IPS DF 4.7 (cell line): ENCODE measurements around the gene ANKRD13C.

Experiments
- DNase-seq: peaks from one replicate; pipeline ENCODE4 v3.0.0-alpha.2; 2013; ENCODE audit warnings: low spot score; ENCODE audit errors: extremely low read depth

Gene ANKRD13C

DNA sequence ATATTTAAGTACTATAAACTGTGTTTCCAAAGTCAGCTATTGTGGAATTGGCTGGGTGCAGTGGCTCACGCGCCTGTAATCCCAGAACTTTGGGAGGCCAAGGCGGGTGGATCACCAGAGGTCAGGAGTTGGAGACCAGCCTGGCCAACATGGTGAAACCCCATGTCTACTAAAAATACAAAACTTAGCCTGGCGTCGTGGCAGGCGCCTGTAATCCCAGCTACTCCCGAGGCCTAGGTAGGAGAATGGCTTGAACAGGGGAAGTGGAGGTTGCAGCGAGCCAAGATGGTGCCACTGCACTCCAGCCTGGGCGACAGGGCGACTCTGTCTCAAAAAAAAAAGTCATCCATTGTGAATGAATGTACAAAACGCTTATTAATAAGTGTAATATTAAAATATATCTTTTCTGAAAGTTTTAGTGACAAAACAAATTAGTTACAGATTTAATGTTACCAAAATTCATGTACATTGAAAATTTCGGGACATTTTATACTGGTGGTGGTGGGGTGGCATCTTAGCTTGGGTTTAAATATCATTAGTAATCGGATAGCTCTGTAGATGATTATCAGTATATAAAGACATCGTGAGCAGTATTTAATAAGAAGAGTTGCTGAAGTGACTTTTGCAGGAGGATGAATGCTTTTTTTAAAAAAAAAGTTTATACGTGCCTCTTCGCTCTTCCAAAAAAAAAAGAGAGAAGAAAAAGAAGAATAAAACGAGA is 133.8 kb downstream of the ANKRD13C start:
- no peak for DNase-seq

DNA sequence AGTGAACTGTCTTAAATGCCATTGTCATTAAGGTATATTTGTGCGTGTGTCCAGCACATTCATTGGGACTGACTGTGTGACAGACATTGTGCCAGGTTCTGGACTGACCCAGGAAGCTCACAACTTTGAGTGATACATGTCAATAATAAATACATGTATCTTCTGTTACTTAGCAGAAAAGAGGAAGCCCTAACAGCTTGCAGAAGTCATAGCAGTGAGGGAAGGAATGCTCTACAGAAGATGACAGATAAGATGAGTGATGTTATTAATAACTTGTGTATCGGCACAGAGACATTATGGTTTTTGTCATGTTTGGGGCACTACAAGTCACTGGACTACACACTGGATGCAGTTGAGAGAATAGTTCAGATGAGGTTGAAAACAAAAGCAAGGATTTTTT is 134.5 kb downstream of the ANKRD13C start:
- DNase-seq: no peak

DNA sequence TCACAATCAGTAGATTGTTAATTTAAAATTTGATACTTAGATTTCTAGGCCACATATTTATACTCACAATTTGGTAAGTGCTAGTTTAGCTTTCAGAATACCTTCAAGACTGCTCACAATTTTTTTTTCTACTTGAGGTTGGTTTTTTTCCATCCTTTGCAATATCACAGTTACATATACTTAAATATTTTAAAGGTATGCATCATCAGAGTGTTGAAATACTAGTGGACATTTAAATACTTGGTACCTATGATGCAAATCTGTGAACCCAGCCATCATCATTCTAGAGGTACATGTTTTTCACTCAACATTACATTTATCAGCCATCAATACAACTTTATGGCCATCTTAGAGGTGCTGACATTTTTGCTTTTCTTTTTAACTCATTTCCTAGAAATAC is 143.0 kb downstream of the ANKRD13C start:
- DNase-seq: no peak

DNA sequence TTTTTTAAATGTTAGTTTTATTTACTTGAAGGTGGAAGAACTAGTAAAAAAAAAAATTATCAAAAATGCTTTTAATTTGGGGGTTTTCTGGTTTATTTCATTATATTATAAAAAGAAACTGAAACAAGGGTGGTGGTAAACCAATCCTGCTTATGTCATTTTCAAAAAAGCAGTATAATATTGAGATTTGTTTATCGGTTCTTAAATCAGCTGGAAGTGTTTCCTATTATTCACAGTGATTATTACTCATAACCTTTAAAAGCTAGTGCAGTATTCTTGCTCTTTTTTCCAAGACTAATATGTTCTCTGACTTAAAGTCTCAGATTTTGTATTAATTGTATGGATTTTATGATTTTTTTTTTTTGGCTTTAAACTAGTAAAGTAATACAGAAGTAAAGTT is 143.7 kb downstream of the ANKRD13C start:
- DNase-seq: no peak
